LoVo (cell line): ENCODE measurements around the gene HCN2.
"Not testable (repeated sequence)": the region's sequence is repeated elsewhere in the genome, so short reads cannot be mapped to it uniquely, and the experiment has no call there.

Experiments used
- DNase-seq: peaks from one replicate; pipeline ENCODE4 v3.0.0-alpha.2; 2016; ENCODE audit warnings: low spot score

HCN2 gene

GRCh38 chr19:605061-605971 lies 15.6 kb downstream of the HCN2 start:
- not testable (repeated sequence) for DNase-seq

DNA sequence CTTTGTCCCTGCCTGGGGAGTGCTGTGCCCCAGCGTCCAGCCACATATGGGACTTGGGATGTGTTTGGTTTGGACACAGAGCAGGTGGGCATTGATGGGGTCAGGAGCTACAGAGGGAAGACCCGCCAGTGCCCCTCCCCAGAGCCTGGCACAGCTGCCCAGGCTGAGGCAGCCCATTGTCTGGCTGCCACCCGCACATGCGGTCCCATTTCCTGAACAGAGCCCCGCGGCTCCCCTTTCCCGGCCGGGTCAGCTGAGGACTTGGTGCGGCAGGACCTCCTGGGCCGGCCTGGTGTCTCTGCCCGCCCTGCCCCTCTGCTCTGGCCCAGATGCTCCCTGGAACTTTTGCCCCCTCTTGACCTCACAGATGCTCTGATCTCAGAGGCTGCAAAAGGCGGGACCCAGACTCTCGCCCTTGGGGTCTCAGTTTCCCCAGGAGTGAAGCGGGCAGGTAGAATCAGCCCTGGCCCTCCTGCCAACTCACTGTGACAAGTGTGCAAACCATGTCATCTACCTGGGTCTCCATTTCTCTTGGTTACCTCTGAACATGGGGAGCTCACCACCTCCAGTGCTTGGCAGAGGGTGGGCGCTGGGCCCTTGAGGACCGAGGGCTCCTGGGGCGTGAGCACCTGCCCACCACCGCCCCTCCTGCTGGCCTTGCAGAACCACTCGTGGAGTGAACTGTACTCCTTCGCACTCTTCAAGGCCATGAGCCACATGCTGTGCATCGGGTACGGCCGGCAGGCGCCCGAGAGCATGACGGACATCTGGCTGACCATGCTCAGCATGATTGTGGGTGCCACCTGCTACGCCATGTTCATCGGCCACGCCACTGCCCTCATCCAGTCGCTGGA lies 17.8 kb downstream of the HCN2 start:
- no peak for DNase-seq

- no peak for DNase-seq
Measured at GRCh38 chr19:608155-609003, 18.7 kb downstream of the HCN2 start.

DNA sequence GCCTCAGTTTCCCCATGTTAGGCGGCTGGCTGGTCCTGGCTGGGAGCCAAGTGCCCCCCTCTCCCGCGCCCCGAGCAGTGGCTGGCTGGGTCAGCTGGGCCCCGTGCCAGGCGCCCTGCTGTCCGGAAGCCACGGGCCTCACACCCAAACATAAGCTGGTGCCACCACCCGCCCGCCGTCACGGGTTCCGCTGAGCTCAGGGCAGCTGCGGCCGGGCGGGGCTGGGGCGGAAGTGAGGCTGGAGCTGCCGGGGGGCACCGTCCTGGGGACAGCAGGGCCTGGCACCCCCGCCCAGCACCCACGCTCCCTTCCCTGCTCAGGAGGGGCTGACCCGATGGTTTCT lies 19.3 kb downstream of the HCN2 start:
- DNase-seq: no peak

GRCh38 chr19:610071-610800 lies 20.6 kb downstream of the HCN2 start:
- DNase-seq: no peak

DNA sequence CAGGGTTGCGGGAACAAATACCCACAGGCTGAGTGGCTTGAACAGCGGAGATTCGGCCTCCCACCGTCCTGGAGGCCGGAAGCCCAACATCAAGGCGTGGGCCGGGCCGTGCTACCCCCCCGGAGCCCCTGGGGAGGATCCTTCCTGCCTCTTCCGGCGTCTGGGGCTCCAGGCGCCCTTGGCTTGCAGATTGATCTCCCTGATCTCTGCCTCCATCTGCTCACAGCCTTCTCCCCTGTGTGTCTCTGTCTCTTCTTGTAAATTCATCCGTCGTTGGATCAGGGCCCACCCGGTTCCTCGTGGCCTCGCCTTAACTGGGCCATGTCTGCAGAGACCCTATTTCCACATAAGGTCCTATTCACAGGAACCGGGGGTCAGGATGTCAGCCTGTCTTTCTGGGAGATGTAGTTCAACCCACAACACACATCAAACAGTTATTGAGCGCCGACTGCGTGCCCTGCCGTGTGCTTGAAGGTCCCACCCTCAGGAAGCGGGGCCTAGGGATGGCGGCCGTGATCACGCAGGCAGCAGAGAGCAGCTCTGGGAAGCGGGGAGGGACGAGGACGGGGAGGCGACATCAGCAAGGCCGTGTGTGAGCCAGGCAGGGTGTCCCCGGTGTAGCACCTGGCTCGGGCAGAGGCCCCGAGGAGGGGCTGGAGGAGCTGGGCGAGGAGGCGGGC lies 21.3 kb downstream of the HCN2 start:
- no peak for DNase-seq

DNA sequence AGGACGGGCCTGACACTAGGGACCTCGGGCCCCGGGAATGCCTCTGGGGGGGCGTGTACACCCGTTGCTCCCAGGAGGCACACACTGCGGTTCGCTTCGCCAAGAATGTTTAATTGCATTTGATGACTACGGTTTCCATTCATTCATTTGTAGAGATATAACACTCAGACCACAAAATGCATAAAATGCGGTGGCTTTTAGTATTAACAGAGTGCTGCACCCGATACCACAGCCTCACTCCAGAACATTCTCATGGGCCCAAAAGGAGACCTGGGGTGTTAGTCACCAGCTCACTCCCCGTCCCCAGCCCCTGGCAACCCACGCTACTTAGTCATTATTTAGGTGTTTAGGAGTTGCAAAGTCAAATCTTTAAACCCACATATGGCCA lies 21.8 kb downstream of the HCN2 start:
- DNase-seq: no peak

- DNase-seq: no peak
Measured at GRCh38 chr19:612941-613340, 23.3 kb downstream of the HCN2 start.

DNA sequence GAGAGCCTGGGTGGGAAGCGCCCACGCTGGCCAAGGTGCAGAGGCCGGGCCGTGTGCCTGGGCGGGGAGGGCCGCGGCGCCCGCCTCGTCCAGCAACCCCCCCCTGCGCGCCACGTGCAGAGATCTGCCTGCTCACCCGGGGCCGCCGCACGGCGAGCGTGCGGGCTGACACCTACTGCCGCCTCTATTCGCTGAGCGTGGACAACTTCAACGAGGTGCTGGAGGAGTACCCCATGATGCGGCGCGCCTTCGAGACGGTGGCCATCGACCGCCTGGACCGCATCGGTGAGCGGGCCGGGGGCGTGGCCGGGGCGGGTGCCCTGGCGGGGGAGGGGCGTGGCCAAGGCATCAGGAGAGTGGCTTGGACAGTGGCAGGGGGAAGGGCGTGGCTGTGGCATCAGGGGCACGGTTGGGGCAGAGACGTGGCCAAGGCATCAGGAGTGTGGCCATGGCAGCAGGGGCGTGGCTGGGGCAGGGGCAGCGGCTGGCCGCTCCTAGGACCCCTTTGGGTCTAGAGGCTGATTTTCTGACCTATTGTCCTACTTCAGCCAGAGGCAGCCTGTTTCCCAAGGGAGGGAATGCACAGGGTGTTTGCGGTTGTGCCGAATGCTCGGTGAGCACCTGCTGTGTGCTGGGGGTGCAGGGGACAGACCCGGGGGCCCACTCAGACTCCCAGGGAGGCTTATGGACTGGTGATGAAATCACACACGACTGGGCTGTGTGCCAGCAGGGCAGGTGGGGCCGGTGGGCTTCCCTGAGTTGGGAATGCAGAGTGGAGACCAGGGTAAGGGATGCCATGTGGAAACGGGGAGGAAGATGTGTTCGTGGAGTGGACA lies 24.3 kb downstream of the HCN2 start:
- DNase-seq: no peak

GRCh38 chr19:615619-616018 lies 25.9 kb downstream of the HCN2 start:
- no peak for DNase-seq

GRCh38 chr19:616062-616700 lies 26.5 kb downstream of the HCN2 start:
- no peak for DNase-seq

- DNase-seq: no peak
Measured at GRCh38 chr19:616747-617526, 27.3 kb downstream of the HCN2 start.

DNA sequence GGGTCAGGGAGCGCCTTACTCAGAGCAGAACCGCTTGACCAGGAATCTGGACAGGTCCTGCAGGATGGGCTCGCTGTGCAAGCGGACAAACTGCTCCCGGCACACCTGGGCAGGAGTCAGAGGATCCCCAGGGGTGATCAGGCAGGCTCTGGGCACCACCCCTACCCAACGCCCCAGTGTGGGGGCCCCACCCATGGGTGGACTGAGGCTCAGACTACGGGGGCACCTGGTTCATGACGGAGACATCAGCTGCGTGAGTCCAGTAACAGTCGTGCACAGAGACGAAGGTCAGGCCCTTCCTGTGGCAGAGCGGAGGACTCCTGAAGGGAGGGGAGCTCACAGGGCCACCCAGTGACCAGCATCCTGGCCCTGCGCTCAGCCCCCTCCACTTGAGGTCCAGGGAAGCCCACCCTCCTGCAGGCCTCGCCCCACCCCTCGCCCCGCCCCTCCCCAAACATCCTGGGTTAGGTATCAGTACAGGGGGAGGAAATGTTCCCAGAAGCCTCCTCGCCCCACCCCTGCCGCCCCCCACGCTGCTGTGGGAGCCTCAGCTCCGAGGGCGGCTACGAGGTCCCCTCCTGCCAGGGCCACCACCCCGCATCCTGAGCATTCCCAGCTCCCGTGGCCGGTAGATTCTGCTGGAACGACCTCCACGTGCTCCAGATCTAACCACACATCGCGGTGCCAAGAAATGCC lies 28.0 kb downstream of the HCN2 start:
- no peak for DNase-seq

DNA sequence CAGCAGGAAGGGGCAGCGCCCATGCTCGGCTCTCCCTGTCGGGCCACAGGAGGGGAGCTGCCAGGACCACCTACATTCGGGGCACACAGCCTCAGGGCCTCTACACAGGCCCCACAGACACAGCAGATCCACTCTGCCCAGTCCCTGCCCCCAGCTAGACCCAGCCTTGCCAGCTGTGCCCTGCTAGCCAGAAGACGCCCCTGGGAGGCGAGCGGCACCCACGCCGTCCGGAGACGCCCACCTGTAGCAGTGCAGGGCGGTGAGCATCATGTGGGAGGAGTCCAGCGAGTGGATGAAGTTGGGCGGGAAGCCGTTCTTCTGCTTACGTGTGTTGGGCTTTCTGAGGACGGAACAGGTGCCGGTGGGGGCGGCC lies 28.6 kb downstream of the HCN2 start:
- DNase-seq: no peak

- DNase-seq: no peak
Measured at GRCh38 chr19:618674-619285, 29.1 kb downstream of the HCN2 start.

- no peak for DNase-seq
Measured at GRCh38 chr19:619286-620002, 29.8 kb downstream of the HCN2 start.
